Stromal cell of bone marrow (primary cell): ENCODE results near the gene CFAP65.

Experiments
- DNase-seq: peaks from one replicate; pipeline ENCODE4 v3.0.0-alpha.2; 2012; ENCODE audit warnings: low read depth

CFAP65 gene

DNA sequence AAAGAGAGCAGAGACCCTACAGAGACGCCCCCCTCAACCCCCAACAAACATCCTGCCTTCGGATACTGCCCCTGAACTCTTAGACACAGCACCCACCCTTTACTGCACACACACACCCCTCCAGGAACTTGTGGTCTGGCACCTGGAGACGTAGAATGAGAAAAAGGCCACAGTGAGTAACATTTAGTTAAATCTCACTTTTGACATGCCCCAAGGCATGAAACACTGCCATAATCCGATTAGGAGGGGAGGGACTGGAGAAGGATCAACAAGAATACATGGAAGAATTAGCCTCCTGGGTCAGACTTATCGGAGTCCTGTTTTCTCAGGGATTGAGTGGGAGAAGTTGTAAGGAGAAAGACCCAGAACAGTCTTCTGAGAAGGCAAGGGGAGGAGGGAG, 77.7 kb downstream of the CFAP65 start:
- DNase-seq, result no peak

DNA sequence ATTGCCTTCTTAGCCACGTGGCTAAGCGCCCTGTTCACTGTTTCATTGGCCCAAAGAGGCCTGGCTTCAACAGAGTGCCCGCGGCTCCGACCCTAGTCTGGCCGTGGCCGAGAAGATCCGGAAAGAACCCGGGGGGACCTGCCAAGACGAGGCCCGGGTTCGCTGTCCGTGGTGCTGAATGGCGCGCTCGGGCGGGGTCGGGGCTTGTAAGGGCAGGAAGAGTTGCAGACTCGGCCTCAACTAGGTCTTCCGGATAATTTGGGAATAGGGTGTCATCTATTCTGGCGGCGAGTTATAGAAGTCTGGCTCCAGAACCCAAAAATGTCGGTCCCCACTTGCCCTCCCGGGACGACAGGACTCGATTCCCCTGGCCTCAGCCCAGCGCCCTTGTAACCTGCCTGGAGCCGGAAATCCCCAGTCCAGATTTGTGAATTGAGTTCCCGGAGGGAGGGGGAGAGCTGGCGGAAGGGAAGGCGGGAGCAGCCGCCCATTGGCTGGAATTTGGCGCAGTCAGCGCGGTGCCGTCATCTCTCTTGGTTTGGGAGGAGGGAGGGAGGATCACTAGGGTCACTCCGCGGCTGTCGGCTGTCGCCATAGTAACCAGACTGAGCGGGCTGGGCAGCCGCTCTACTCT, 78.3 kb downstream of the CFAP65 start:
- no peak for DNase-seq

DNA sequence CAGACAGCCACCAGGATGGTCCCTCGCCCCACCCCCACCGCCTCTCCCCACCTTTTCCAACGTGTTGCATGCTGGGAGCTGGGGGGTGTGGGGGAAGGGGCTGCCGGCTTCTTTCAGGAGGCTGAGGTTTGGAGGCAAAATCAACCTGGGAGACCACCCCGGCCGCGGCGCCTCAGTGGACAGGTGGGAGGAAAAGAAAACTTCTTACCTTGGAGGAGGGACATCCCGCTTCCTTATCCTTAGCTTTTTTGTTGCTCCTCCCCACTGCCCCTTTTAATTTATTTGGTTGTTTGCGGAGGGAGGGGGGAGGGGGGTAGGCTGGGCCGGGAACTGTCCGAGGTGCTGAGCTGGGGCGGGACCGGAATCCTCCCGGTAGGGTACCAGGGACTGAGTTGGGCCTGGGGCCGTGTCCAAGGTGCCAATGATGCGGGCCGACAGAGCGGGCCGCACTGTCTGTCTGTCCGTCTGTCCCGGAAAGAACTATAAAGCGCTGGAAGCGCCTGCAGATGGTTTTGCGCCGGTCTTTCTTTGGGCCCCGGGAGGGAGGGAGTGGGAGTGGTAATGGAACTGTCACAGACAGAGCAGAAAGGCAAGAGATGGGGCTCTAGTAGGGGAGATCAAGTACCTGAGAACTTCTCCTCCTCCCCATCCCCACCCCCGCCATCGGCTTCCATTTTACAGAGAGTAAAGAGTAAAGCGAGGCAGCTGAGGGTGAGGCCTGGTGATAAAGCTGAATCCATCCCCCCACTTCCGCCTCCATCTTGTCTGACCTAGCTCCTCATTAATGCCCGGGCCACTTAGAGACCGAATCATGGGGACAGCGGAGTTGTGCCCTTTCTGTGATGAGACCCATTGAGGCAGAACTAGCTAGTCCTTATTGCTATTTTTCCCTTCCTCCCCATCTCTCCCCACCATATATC, 79.4 kb downstream of the CFAP65 start:
- no peak for DNase-seq

DNA sequence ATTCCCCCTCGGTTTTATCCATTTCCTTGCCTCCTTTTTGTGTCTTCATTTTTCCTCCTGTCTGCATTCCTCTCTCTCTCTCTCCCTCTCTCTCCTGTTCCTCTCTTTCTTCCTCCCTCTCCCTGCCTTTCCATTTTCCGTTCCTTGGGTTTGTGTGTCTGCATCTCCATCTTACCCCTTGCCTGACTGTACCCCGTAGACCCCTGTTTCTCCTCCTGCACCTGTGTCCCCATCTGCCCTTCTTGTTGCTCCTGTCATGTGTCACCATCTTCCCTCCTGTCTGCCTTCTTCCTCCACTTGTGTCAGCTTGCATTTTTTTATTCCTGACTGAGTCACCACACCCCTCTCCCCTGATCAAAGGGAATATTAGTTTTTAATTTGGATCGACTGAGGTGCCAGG, 80.1 kb downstream of the CFAP65 start:
- no peak for DNase-seq

DNA sequence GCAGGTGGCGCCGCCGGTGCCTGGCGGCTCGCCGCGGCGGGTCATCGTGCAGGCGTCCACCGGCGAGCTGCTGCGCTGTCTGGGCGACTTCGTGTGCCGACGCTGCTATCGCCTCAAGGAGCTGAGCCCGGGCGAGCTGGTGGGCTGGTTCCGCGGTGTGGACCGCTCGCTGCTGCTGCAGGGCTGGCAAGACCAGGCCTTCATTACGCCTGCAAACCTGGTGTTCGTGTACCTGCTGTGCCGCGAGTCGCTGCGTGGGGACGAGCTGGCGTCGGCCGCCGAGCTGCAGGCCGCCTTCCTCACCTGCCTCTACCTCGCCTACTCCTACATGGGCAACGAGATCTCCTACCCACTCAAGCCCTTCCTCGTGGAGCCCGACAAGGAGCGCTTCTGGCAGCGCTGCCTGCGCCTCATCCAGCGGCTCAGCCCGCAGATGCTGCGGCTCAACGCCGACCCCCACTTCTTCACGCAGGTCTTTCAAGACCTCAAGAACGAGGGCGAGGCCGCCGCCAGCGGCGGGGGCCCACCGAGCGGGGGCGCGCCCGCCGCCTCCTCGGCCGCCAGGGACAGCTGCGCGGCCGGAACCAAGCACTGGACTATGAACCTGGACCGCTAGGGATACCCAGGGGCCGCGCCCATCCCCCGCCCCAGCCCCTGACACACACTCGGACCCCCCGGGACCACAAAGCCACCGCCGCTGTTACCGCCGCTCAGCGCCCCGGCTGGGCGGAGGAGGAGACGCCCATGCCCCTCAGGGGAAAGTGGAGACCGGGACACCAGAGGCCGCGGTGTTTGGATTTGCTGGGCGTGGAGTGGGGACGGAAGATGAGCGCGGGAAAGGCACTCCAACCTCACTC, 80.8 kb downstream of the CFAP65 start:
- no peak for DNase-seq

DNA sequence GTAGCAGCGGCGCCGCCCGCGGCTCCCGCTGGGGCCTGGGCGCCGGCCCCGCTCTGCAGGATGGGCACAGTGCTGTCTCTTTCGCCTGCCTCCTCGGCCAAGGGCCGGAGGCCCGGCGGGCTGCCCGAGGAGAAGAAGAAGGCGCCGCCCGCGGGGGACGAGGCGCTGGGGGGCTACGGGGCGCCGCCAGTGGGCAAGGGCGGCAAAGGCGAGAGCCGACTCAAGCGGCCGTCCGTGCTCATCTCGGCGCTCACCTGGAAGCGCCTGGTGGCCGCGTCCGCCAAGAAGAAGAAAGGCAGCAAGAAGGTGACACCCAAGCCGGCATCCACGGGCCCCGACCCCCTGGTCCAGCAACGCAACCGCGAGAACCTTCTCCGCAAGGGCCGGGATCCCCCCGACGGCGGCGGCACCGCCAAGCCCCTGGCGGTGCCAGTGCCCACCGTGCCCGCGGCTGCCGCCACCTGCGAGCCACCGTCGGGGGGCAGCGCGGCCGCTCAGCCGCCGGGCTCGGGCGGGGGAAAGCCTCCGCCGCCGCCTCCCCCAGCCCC, 81.5 kb downstream of the CFAP65 start:
- DNase-seq, result no peak

DNA sequence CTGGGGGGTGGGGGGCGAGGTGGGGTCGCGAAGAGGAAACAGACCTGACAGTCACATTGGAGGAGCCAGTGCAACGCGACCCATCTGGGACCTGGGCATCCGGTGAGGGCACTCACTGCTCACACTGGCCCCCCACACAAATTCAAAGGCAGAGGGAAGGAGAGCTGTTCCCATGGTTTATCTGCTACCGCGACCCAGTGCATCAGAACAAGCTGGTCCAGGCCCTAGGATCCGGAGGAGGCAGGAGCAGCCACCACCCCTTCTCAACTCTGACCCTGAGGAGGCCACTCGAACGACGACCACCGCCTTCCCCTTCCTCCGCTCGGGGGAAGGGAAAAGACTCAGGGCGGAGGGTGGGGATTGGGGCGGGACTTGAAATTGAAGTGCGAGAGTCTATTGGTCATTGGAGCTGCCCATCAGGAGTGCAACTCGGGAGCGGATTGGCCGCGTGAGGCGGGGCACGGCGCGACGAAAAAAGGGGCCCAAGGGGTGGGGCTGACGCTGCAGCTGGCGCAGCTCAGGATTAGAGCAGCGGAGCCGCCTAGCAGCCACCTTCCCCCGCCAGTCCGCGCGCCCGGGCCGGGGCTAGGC, 82.1 kb downstream of the CFAP65 start, which contains the start of gene CDK5R2:
TSS of gene CDK5R2 (plus strand) at position 526 of the 591 bp plus-strand sequence. CDS start 155 bp downstream, outside the sequence.
- peak; percentile 40 for DNase-seq

DNA sequence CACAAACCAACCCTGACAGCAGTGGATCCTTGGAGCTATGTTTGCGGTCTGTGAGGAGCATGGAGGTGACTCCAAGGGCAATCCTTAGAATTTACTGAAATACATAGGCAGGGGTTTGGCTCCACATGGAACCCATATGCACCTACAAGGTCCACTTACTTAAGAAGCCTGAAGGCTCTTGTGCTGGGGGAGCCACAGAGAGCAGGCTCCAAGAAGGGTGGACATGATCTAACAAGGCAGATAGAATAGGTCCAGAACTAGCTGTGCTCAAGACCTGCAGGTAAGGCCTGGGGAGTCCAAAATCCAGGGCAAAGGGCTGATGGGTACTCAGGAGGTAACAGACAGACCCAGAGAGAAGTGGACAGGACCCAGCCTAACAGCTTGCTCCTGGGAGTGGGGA, 83.0 kb downstream of the CFAP65 start:
- no peak for DNase-seq

DNA sequence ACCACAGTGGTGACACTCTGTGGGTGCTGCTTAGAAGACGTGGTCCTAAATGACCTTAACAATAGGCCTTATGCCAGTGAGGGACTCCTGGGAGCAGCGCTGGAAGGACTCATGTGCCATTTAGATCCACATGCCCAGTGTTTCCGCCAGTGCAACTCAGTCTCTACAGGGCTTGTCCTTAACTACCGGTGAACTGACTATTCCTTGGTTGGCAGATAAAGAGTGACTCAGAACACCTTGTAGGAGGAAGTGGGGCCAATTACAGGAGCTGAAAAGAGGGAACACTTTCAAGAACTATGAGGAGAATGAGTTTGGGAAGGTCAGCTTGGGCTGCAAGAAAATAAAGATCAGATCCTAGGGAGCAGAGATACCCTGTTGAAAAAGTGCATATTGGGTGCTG, 83.6 kb downstream of the CFAP65 start:
- no peak for DNase-seq

DNA sequence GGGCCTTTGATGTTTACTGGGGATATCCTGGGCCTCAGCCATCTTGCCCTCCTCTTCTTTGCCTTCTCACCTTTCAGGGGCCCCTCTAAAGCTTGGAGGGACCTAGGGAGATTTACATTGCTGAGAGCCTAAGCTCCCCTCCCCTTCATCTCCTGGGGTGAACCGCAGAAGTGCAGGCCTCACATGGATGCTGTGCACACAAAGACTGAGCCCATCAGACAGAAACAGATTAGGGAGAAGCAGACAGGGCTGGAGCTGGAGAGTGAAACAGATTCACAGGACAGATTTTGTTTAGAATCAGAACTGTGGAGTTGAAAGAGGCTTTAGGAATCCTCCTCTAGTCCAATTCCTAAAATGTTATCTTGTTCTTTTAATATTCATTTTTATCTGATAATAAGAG, 85.3 kb downstream of the CFAP65 start:
- no peak for DNase-seq

DNA sequence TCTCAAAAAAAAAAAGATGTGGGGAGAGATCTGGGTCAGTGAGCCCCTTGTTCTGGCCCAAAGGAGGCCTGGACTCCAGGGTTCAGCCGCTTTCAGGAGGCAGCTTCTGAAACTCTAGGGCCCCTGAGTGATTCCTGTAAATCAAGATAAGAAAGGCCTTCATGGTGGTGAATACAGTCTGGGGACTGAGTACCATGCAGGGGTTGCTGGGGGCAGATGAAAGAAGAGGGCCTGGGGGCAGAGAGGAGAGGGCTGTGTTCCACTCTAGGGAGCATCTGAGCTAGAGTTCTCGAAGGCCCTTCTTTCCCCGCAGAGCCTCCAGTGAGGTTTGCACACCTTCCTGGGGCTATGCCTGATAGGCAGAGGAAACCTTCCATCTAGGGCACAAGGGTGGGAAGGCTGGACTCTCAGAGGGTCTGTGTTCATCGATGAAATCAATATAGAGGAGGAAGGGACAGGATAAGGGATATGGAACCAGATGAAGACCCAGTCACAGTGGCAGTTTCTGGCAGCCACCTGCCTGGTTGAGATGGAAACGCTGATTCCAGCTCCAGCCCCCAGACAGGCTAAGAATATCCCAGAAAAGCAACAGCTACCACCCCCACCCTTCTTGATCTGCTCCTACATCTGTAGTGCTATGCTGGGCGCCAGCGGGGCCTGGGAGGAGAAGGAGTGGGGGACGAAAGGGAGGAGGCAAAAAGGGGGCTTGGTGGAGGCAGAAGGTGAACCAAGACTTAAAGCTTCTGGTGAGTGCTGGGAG, 86.6 kb downstream of the CFAP65 start:
- DNase-seq, result no peak

DNA sequence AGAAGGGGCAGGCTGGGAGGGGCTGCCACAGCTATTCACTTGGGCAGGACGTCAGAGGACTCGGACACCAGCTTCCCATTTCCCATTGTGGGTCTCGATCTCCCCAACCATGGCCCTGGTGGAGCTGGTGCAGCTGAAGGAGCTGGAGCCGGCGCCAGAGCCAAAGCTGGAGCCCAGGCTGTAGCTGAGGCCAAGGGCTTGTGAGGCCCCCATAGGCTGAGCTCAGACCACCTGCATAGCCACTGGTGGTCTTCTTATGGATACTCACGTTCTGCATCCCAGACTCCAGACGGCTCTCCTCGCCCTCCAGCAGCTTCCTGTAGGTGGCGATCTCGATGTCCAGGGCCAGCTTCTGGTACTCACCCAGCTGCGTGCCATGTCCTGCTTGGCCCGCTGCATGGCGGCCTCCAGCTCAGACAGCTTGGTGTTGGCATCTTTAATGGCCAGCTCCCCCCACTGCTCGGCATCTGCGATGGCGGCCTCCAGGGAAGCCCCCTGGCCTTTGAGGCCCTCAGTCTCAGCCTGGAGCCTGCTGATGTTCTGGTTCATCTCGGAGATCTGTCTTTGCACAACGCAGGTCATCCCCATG, 87.9 kb downstream of the CFAP65 start:
- DNase-seq, result no peak
